HepG2 (cell line): Measurements from ENCODE around the gene PITX3. TPM values are rescaled to one million over a fixed set of nuclear protein-coding genes. Genes with fewer than 3 reads are reported as not detected.

Source experiments
- ATAC-seq: fragments of 200-7000 bp; cut with Tn5 transposase; 3 replicates; pipeline ENCODE4 v1.9.1; 2020; ENCODE audit warnings: mild to moderate bottlenecking, moderate library complexity
- BruUV-seq: library from RNA; stranded (reverse); fragments of 400-500 nt; replicated peaks from 2 replicates; lab custom pipeline; 2021; lab: Mats Ljungman, UMichigan
- CTCF ChIA-PET: fragments of 300-600 bp; formaldehyde crosslinking; extraction: SDS; loops from one replicate; lab custom pipeline; 2021; ENCODE audit warnings: low total read pairs, inconsistent platforms, low intra/inter-chr PET ratio; lab: Yijun Ruan, JAX
- POLR2A ChIA-PET: fragments of 350-600 bp; sonication (Branson Sonifier 250); formaldehyde crosslinking; loops from one replicate; lab custom pipeline; 2020; ENCODE audit warnings: antibody characterized with exemption, inconsistent platforms; lab: Yijun Ruan, JAX
- DNase-seq: peaks from one replicate; pipeline ENCODE4 v3.0.0-alpha.2; 2015; ENCODE audit warnings: low spot score
- FAIRE-seq: peaks from 3 replicates; lab custom pipeline; 2011; peaks lifted over from hg19 to GRCh38; lab: Jason Lieb, UNC
- H2AFZ ChIP-seq: one replicate; pipeline ENCODE4 v1.6.1; 2011; ENCODE audit warnings: low read length, inconsistent platforms
- H3K27ac ChIP-seq: fragments of 300-600 bp; 3 replicates; pipeline ENCODE4 v1.8.0; 2011; ENCODE audit warnings: mixed run types, mild to moderate bottlenecking, mixed read lengths, low read length, inconsistent platforms; ENCODE audit not compliant: insufficient read depth; ENCODE audit errors: extremely low read length
- H3K27me3 ChIP-seq, 2 experiments: fragments of 200-600 bp in 1 of 2; 2 replicates in 1 of 2; 3 replicates in 1 of 2; pipeline versions ENCODE4 v1.6.0 to v1.8.0; 2011; ENCODE audit warnings: low read length in 2 of 2, mild to moderate bottlenecking in 2 of 2, moderate library complexity in 2 of 2, inconsistent platforms in 1 of 2; ENCODE audit not compliant: insufficient read depth in 2 of 2, control insufficient read depth in 1 of 2
- H3K36me3 ChIP-seq, 2 experiments: fragments of 200-600 bp in 1 of 2; replicated peaks in 1 of 2; 2 replicates in 1 of 2; 3 replicates in 1 of 2; pipeline versions ENCODE4 v1.5.1 to v1.8.0; 2011; ENCODE audit warnings: low read length in 2 of 2, inconsistent platforms in 1 of 2; ENCODE audit not compliant: insufficient read depth in 2 of 2, control insufficient read depth in 1 of 2
- H3K4me1 ChIP-seq: 2 replicates; pipeline ENCODE4 v1.5.1; 2012; ENCODE audit warnings: low read length, inconsistent platforms; ENCODE audit not compliant: insufficient read depth
- H3K4me2 ChIP-seq: 2 replicates; pipeline ENCODE4 v1.6.0; 2011; ENCODE audit warnings: low read depth, low read length, inconsistent platforms
- H3K4me3 ChIP-seq, 3 experiments: fragments of 200-600 bp in 1 of 3; sonication (generic), shearing (Covaris generic) in 1 of 3; replicated peaks in 1 of 3; 2 replicates each; pipeline ENCODE4 v1.5.1; 2011 to 2016; ENCODE audit warnings: low read length in 3 of 3, inconsistent platforms in 2 of 3, low read depth in 2 of 3, mild to moderate bottlenecking in 2 of 3, control low read depth in 1 of 3, mixed read lengths in 1 of 3; ENCODE audit not compliant: insufficient read depth in 1 of 3
- H3K79me2 ChIP-seq: one replicate; pipeline ENCODE4 v1.6.1; 2011; ENCODE audit warnings: low read length, inconsistent platforms; ENCODE audit not compliant: insufficient read depth
- H3K9ac ChIP-seq: 2 replicates; pipeline ENCODE4 v1.6.0; 2011; ENCODE audit warnings: mild to moderate bottlenecking, low read depth, low read length, inconsistent platforms; ENCODE audit not compliant: insufficient read depth
- H3K9me3 ChIP-seq: 2 replicates; pipeline ENCODE4 v1.5.1; 2012; ENCODE audit warnings: mild to moderate bottlenecking, low read length
- H4K20me1 ChIP-seq: 2 replicates; pipeline ENCODE4 v1.6.0; 2011; ENCODE audit warnings: inconsistent platforms, mild to moderate bottlenecking, low read length, moderate library complexity; ENCODE audit not compliant: insufficient read depth
- HIC2 ChIP-seq: sonication (generic); formaldehyde crosslinking; IDR thresholded peaks from 2 replicates; pipeline ENCODE4 v1.9.0; 2022; ENCODE audit warnings: low read depth, missing genetic modification reagents
- JUND ChIP-seq: sonication (generic); formaldehyde crosslinking; IDR thresholded peaks from 2 replicates; pipeline ENCODE4 v1.8.0; 2022; ENCODE audit warnings: mild to moderate bottlenecking, missing genetic modification reagents
- MBNL3 ChIP-seq: fragments of 250-450 bp; sonication (Bioruptor Pico); conservative IDR thresholded peaks from 2 replicates; pipeline ENCODE4 v1.8.0; 2022; ENCODE audit warnings: mild to moderate bottlenecking, inconsistent platforms
- THRA ChIP-seq: sonication (generic); formaldehyde crosslinking; IDR thresholded peaks from 2 replicates; pipeline ENCODE4 v1.4.0; 2020; ENCODE audit warnings: missing genetic modification reagents, borderline replicate concordance
- ZKSCAN1 ChIP-seq: fragments of 150-350 bp; IDR thresholded peaks from 2 replicates; pipeline ENCODE4 v1.6.1; 2014; ENCODE audit warnings: low read length
- ZNF7 ChIP-seq: IDR thresholded peaks from 2 replicates; pipeline ENCODE4 v1.6.1; 2016; ENCODE audit warnings: missing biosample characterization, missing genetic modification reagents
- ZNF768 ChIP-seq: sonication (generic); formaldehyde crosslinking; IDR thresholded peaks from 2 replicates; pipeline ENCODE4 v1.4.0; 2020; ENCODE audit warnings: missing genetic modification reagents
- ZNF841 ChIP-seq: sonication (generic); formaldehyde crosslinking; IDR thresholded peaks from 2 replicates; pipeline ENCODE4 v1.8.1; 2023; ENCODE audit warnings: missing genetic modification reagents, borderline replicate concordance
- ZSCAN25 ChIP-seq: sonication (generic); formaldehyde crosslinking; IDR thresholded peaks from 2 replicates; pipeline ENCODE4 v1.8.0; 2022; ENCODE audit warnings: mild to moderate bottlenecking, missing genetic modification reagents
- WGBS: methylation state at CpG from one replicate; pipeline ENCODE4 v1.1.6; 2017; ENCODE audit warnings: low lambda C conversion rate; 5-methylcytosine and 5-hydroxymethylcytosine counted together
- in situ Hi-C: cut with HindIII; loops from 2 replicates; pipeline ENCODE4 v1.10.0; 2017; ENCODE audit warnings: low pct_unique_long_range_greater_than_20kb; ENCODE audit not compliant: extremely low pct_ligation_motif_present
- intact Hi-C: fragments of 100-400 bp; cut with micrococcal nuclease; formaldehyde crosslinking; loops from one replicate; pipeline ENCODE4 v1.10.0; 2022; ENCODE audit not compliant: unreplicated experiment
- polyA plus RNA-seq, 8 experiments: library from polyadenylated mRNA; depleted of rRNA in 3 of 8; stranded (reverse) in 7 of 8; unstranded in 1 of 8; fragments of >200 nt; fragmentation: Illumina TruSeq in 4 of 8; extraction: Trizol in 4 of 8; gene quantifications; 2 replicates each; pipeline versions ENCODE4 v1.2.1 to v1.2.3, GENCODE V29; 2011 to 2016; ENCODE audit warnings: low read depth in 4 of 8, missing spikeins in 1 of 8, mixed read lengths in 1 of 8; ENCODE audit not compliant: insufficient read depth in 1 of 8
- total RNA-seq, 5 experiments: library from RNA; depleted of rRNA; stranded (reverse); fragments of >200 nt; fragmentation: Illumina TruSeq; extraction: Trizol; gene quantifications; 2 replicates each; pipeline ENCODE4 v1.2.3, GENCODE V29; 2016; ENCODE audit warnings: low read depth in 1 of 5

PITX3 gene
- total and polyA plus RNA-seq, 2 of the 13 experiments (the other 11 are each of a cell fraction or from before 2014, with no cell fraction given) = not detected

- H4K20me1 ChIP-seq = no peaks in the 10 kb centered on the region
- no TSS peak for BruUV-seq
- FAIRE-seq (no peak), DNase-seq (no peak), ATAC-seq (no peak)
- CTCF ChIA-PET = no interaction called here
- peaks cover 39% of the 10 kb centered on the region for H3K4me1 ChIP-seq
- no peaks in the 10 kb centered on the region for H3K9me3 ChIP-seq
- peak overlapping the region; percentile 40 to 63 (median 44); a peak in 5 of 6 replicates for H3K4me3 ChIP-seq
- H3K36me3 ChIP-seq = no peaks in the 10 kb centered on the region
- 16% methylated on average over 10 of the region's 12 CpGs for WGBS
- intact Hi-C loops (no loop called here), in situ Hi-C loops (no loop called here)
- H3K27ac ChIP-seq = no peak overlapping the region
- H3K79me2 ChIP-seq = no peaks in the 10 kb centered on the region
- no peak overlapping the region for H2AFZ ChIP-seq
- H3K27me3 ChIP-seq = peaks cover 9 to 71% of the 10 kb centered on the region in 2 experiments; a peak in 4 of 5 replicates
- no peak for TF ChIP-seq HIC2 (CRISPR knock-in tag)
- peak; percentile 56 for TF ChIP-seq ZNF7
- TF ChIP-seq ZNF768 (CRISPR knock-in tag) = peak; percentile 84; the same call in 1 of the 2 replicates
- peak overlapping the region; percentile 88 for H3K4me2 ChIP-seq
- no peak overlapping the region for H3K9ac ChIP-seq
- POLR2A ChIA-PET = interaction anchor here (1.4 kb wide), 1 partner anchor 10 kb away, joined by 9 read pairs; the partner anchor contains the start of gene GBF1
These were observed 6.3 kb downstream of the PITX3 start for GRCh38 chr10:102234888-102235597.

- peaks cover 2 to 64% of the 10 kb centered on the region in 2 experiments; a peak in 4 of 5 replicates for H3K27me3 ChIP-seq
- peak overlapping the region in 1 of 3 experiments; percentile 63; a peak in 3 of 6 replicates for H3K4me3 ChIP-seq
- H2AFZ ChIP-seq = no peak overlapping the region
- 0% methylated on average over 1 of the region's 1 CpG for WGBS
- peaks cover 36% of the 10 kb centered on the region for H3K4me1 ChIP-seq
- no peaks in the 10 kb centered on the region for H4K20me1 ChIP-seq
- no peaks in the 10 kb centered on the region for H3K79me2 ChIP-seq
- H3K9me3 ChIP-seq = no peaks in the 10 kb centered on the region
- ChIA-PET CTCF (no interaction called here), POLR2A (no interaction called here)
- no peak overlapping the region for H3K9ac ChIP-seq
- no peak for DNase-seq
- intact Hi-C loops = no loop called here
- in situ Hi-C loops = no loop called here
- TF ChIP-seq THRA (CRISPR knock-in tag) = no peak
- TF ChIP-seq ZKSCAN1 = no peak
- no peak for TF ChIP-seq ZNF841 (CRISPR knock-in tag)
- 0 out of 2 replicates have a peak, but pooled peaks have one; percentile 32 for TF ChIP-seq ZSCAN25 (CRISPR knock-in tag)
- TF ChIP-seq MBNL3 (CRISPR knock-in tag) = no peak
- TF ChIP-seq JUND (CRISPR knock-in tag) = no peak
- H3K36me3 ChIP-seq = no peaks in the 10 kb centered on the region
- no peak overlapping the region for H3K27ac ChIP-seq
- peak overlapping the region; percentile 88 for H3K4me2 ChIP-seq
- ATAC-seq = no peak
- BruUV-seq = no TSS peak
- FAIRE-seq = no peak
These were observed 7.3 kb downstream of the PITX3 start for GRCh38 chr10:102233997-102234396.
